Measurements from ENCODE around the gene GTPBP2. TPM values are rescaled to one million over a fixed set of nuclear protein-coding genes. Genes with fewer than 3 reads are reported as not detected.

GTPBP2 gene
- total RNA-seq, 1 experiment from 2014 or later: 72.2 TPM

- Histone ChIP-seq H3K4me1 (ENCODE audit: insufficient read depth, low read length) (no peaks in the 10 kb centered on the region), H3K27me3 (ENCODE audit: insufficient read depth, low read length) (no peaks in the 10 kb centered on the region), H4K5ac (ENCODE audit: insufficient read length, low read depth, low read length) (no peak overlapping the region), H4K8ac (replicated peaks; ENCODE audit: insufficient read length, low read depth, low read length) (no peak overlapping the region), H2BK12ac (ENCODE audit: insufficient read length, low read depth, low read length) (no peak overlapping the region), H2BK15ac (ENCODE audit: low read depth, low read length) (no peak overlapping the region), H2AK5ac (ENCODE audit: insufficient read length, low read length) (no peak overlapping the region), H3T11ph (ENCODE audit: low read length) (no peak overlapping the region), H3K4ac (ENCODE audit: low read depth, low read length) (no peak overlapping the region), H4K91ac (ENCODE audit: insufficient read length, low read depth, low read length) (no peak overlapping the region), H3K23ac (ENCODE audit: insufficient read length, low read depth, low read length) (no peak overlapping the region), H3K14ac (ENCODE audit: insufficient read depth, low read length) (no peak overlapping the region), H3K9me3 (ENCODE audit: control insufficient read depth, low read depth, low read length) (no peaks in the 10 kb centered on the region), H3K23me2 (ENCODE audit: insufficient read length, low read depth, low read length, poor library complexity, severe bottlenecking) (no peaks in the 10 kb centered on the region), H3K18ac (ENCODE audit: insufficient read length, low read depth, low read length) (no peak overlapping the region), H3K9ac (ENCODE audit: extremely low read depth, insufficient read length, low read length) (no peak overlapping the region), H2BK5ac (ENCODE audit: insufficient read length, low read length) (no peak overlapping the region), H4K20me1 (ENCODE audit: control insufficient read depth, insufficient read depth, insufficient read length) (no peaks in the 10 kb centered on the region), H3K27ac (ENCODE audit: insufficient read length, low read depth, low read length) (no peak overlapping the region), H2BK120ac (ENCODE audit: low read depth, low read length, poor library complexity, severe bottlenecking) (no peak overlapping the region), H3K79me2 (ENCODE audit: insufficient read depth, low read length) (no peaks in the 10 kb centered on the region), H2BK20ac (ENCODE audit: low read depth, low read length, poor library complexity, severe bottlenecking) (no peak overlapping the region), H2AFZ (ENCODE audit: low read length) (no peak overlapping the region), H3K56ac (ENCODE audit: insufficient read length, low read depth, low read length) (no peak overlapping the region), H3K79me1 (ENCODE audit: insufficient read depth, low read depth, low read length, poor library complexity, severe bottlenecking) (no peaks in the 10 kb centered on the region), H3K4me2 (ENCODE audit: insufficient read depth, insufficient read length, low read length) (no peak overlapping the region)
- peak; percentile 91 for TF ChIP-seq CTCF (conservative IDR thresholded peaks at IDR 0.05)
- no peak overlapping the region for H3K4me3 Mint-ChIP-seq
- peaks cover 0 to 44% (median 22%) of the 10 kb centered on the region in 3 experiments; a peak in 4 of 7 replicates for H3K36me3 Mint-ChIP-seq (ENCODE audit: insufficient read depth in 1 of 3, low read depth in 3 of 3)
- no CpG with 5 or more reads among the region's 5 CpGs for WGBS (ENCODE audit: extremely low coverage, insufficient read length, low lambda C conversion rate)
- H3K27me3 Mint-ChIP-seq (ENCODE audit: low read depth): no peaks in the 10 kb centered on the region
- DNase-seq: peak; percentile 65
- H3K9me3 Mint-ChIP-seq: no peaks in the 10 kb centered on the region
- no peaks in the 10 kb centered on the region for H3K4me1 Mint-ChIP-seq
- H3K27ac Mint-ChIP-seq: no peak overlapping the region
Observed at GRCh38 chr6:43608310-43608763, 20.7 kb downstream of the GTPBP2 start.
